Adrenal gland (tissue), 5 donors: Measurements from ENCODE around the gene GPR3.

Source experiments
- POLR2A ChIP-seq, 2 donors: fragments of 450-650 bp; IDR thresholded peaks; one replicate each; pipeline ENCODE4 v1.6.1; 2017; ENCODE audit warnings: antibody characterized with exemption in 2 of 2, mild to moderate bottlenecking in 2 of 2, moderate library complexity in 1 of 2
- TF ChIP-seq, protein P1 (sequence below), 6 experiments: fragments of 450-650 bp in 4 of 6; fragments of 200-600 bp in 2 of 6; sonication (generic) in 1 of 6; IDR thresholded peaks; 1 replicate in 5 of 6; 2 replicates in 1 of 6; pipeline versions ENCODE4 v1.5.1 to v1.8.0; 2016 to 2021; ENCODE audit warnings: antibody characterized with exemption in 6 of 6, mild to moderate bottlenecking in 2 of 6, moderate library complexity in 1 of 6
- donor health status: DM: no; HTN: no; CAD: no.

DNA sequence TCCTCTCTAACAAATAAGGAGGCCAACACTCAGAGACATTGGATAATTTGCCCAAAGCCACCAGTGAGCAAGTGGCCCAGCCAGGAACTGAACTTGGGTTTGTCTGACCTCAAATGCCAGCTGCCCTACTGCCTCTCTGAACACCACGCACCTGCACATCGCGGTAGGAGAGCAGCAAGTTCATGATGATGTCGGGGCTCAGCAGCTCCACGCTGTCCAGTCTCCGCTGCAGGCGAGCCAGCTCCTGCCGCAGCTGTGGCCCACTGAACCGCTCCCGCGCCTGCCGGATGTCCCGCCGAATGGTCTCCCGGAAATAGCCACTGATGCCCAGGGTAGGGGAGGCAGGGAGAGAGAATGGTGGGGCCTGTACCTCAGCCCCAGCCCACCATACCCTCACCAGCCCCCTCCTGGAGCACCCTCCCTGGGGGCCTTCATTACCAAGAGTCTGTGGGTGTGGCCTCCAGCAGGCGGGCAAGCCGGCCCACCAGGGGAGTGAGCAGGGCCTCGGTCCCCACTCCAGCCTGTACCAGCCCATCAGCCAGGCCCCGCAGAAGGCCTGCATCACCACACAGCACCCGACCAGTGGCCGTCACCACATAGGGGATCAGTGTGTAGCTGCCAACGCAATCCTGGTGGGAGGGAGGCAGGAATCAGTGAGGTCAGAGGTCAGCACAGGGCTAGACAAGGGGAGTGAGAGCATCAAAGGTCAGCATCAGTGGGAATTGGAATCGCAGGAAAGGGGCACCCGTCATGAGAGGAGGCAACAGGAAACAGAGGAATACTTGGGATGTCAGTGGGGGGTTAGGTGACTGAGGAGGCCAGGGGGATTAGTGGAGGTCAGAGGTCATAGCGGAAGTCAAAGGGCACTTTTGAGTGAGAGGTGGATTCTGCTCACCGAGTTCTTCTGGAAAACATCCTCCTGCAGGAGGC lies 28.4 kb upstream of the GPR3 start:
- TF ChIP-seq, protein P1, sequence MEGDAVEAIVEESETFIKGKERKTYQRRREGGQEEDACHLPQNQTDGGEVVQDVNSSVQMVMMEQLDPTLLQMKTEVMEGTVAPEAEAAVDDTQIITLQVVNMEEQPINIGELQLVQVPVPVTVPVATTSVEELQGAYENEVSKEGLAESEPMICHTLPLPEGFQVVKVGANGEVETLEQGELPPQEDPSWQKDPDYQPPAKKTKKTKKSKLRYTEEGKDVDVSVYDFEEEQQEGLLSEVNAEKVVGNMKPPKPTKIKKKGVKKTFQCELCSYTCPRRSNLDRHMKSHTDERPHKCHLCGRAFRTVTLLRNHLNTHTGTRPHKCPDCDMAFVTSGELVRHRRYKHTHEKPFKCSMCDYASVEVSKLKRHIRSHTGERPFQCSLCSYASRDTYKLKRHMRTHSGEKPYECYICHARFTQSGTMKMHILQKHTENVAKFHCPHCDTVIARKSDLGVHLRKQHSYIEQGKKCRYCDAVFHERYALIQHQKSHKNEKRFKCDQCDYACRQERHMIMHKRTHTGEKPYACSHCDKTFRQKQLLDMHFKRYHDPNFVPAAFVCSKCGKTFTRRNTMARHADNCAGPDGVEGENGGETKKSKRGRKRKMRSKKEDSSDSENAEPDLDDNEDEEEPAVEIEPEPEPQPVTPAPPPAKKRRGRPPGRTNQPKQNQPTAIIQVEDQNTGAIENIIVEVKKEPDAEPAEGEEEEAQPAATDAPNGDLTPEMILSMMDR (IDR thresholded peaks at IDR 0.05) = no peak
- TF ChIP-seq POLR2A (IDR thresholded peaks at IDR 0.05) = no peak
